ENCODE results near the gene TNIP2. TPM values are rescaled to one million over a fixed set of nuclear protein-coding genes. Genes with fewer than 3 reads are reported as not detected.

TNIP2 gene
- total RNA-seq, 2 experiments from 2014 or later = 26.2 to 32.1 TPM

- Histone ChIP-seq H3K79me2 (ENCODE audit: insufficient read depth, low read depth, low read length) (no peaks in the 10 kb centered on the region), H3K36me3 (ENCODE audit: insufficient read depth, low read length) (peaks cover 62% of the 10 kb centered on the region), H3K9me2 (ENCODE audit: insufficient read depth, low read length) (no peaks in the 10 kb centered on the region), H3K4me1 (ENCODE audit: insufficient read depth, low read length, poor library complexity, severe bottlenecking) (peaks cover 7% of the 10 kb centered on the region), H3K9me3 (ENCODE audit: low read length) (no peaks in the 10 kb centered on the region; the same call in 1 of the 2 replicates), H4K20me1 (ENCODE audit: insufficient read depth, low read length) (no peaks in the 10 kb centered on the region), H3K27ac (ENCODE audit: low read depth, low read length, poor library complexity, severe bottlenecking) (no peak overlapping the region), H2AFZ (ENCODE audit: low read length) (no peak overlapping the region), H3K4me3 (ENCODE audit: low read depth, low read length, poor library complexity, severe bottlenecking) (no peak overlapping the region), H3K4me2 (ENCODE audit: low read length) (no peak overlapping the region)
- intact Hi-C loops (cut with micrococcal nuclease; ENCODE audit: unreplicated experiment) = no loop called here
- BruUV-seq (replicated peaks) = no TSS peak
- no peak for DNase-seq (ENCODE audit: low spot score)
- TF ChIP-seq CTCF (conservative IDR thresholded peaks at IDR 0.05; ENCODE audit: low read length) = no peak
- no peak for TF ChIP-seq EZH2phosphoT487 (IDR thresholded peaks at IDR 0.05; ENCODE audit: borderline replicate concordance, low read depth, low read length)
- POLR2A ChIA-PET = no interaction called here
- CTCF ChIA-PET (ENCODE audit: unreplicated experiment) = no interaction called here
Observed at GRCh38 chr4:2714918-2715317, 41.2 kb downstream of the TNIP2 start.

- DNase-seq (ENCODE audit: low spot score) = no peak
- no peak for TF ChIP-seq EZH2phosphoT487 (IDR thresholded peaks at IDR 0.05; ENCODE audit: borderline replicate concordance, low read depth, low read length)
- TF ChIP-seq CTCF (conservative IDR thresholded peaks at IDR 0.05; ENCODE audit: low read length) = no peak
Observed at GRCh38 chr4:2714061-2714770, 41.9 kb downstream of the TNIP2 start.

GRCh38 chr4:2713337-2713736 is 42.8 kb downstream of the TNIP2 start:
- no peaks in the 10 kb centered on the region for H4K20me1 ChIP-seq (ENCODE audit: insufficient read depth, low read length)
- no peak overlapping the region for H2AFZ ChIP-seq (ENCODE audit: low read length)
- H3K9me3 ChIP-seq (ENCODE audit: low read length) = no peaks in the 10 kb centered on the region; the same call in 1 of the 2 replicates
- DNase-seq (ENCODE audit: low spot score) = no peak
- H3K4me2 ChIP-seq (ENCODE audit: low read length) = no peak overlapping the region
- CTCF ChIA-PET (ENCODE audit: unreplicated experiment) = no interaction called here
- intact Hi-C loops (cut with micrococcal nuclease; ENCODE audit: unreplicated experiment) = no loop called here
- H3K27ac ChIP-seq (ENCODE audit: low read depth, low read length, poor library complexity, severe bottlenecking) = no peak overlapping the region
- TF ChIP-seq EZH2phosphoT487 (IDR thresholded peaks at IDR 0.05; ENCODE audit: borderline replicate concordance, low read depth, low read length) (no peak), CTCF (conservative IDR thresholded peaks at IDR 0.05; ENCODE audit: low read length) (no peak)
- H3K4me3 ChIP-seq (ENCODE audit: low read depth, low read length, poor library complexity, severe bottlenecking) = no peak overlapping the region
- no TSS peak for BruUV-seq (replicated peaks)
- H3K9me2 ChIP-seq (ENCODE audit: insufficient read depth, low read length) = no peaks in the 10 kb centered on the region
- peaks cover 14% of the 10 kb centered on the region for H3K4me1 ChIP-seq (ENCODE audit: insufficient read depth, low read length, poor library complexity, severe bottlenecking)
- no peaks in the 10 kb centered on the region for H3K79me2 ChIP-seq (ENCODE audit: insufficient read depth, low read depth, low read length)
- POLR2A ChIA-PET = interaction anchor here (0.7 kb wide), 1 partner anchor 486 kb away, joined by 3 read pairs; no protein-coding TSS in a partner anchor
- peaks cover 47% of the 10 kb centered on the region for H3K36me3 ChIP-seq (ENCODE audit: insufficient read depth, low read length)

More at GRCh38 chr4:2714061-2714770, 41.9 kb downstream of the TNIP2 start:
- BruUV-seq (replicated peaks) = no TSS peak
- Histone ChIP-seq H3K9me2 (ENCODE audit: insufficient read depth, low read length) (no peaks in the 10 kb centered on the region), H4K20me1 (ENCODE audit: insufficient read depth, low read length) (no peaks in the 10 kb centered on the region), H3K36me3 (ENCODE audit: insufficient read depth, low read length) (peaks cover 56% of the 10 kb centered on the region), H3K9me3 (ENCODE audit: low read length) (no peaks in the 10 kb centered on the region; the same call in 1 of the 2 replicates), H3K79me2 (ENCODE audit: insufficient read depth, low read depth, low read length) (no peaks in the 10 kb centered on the region), H3K4me3 (ENCODE audit: low read depth, low read length, poor library complexity, severe bottlenecking) (no peak overlapping the region), H3K4me1 (ENCODE audit: insufficient read depth, low read length, poor library complexity, severe bottlenecking) (peaks cover 12% of the 10 kb centered on the region), H3K27ac (ENCODE audit: low read depth, low read length, poor library complexity, severe bottlenecking) (no peak overlapping the region), H2AFZ (ENCODE audit: low read length) (no peak overlapping the region), H3K4me2 (ENCODE audit: low read length) (no peak overlapping the region)
- POLR2A ChIA-PET = no interaction called here
- CTCF ChIA-PET (ENCODE audit: unreplicated experiment) = no interaction called here
- intact Hi-C loops (cut with micrococcal nuclease; ENCODE audit: unreplicated experiment) = no loop called here
